Cortex of kidney (tissue), 1 donor: ENCODE results near the gene NCKAP1.
"Not testable (repeated sequence)": the region's sequence is repeated elsewhere in the genome, so short reads cannot be mapped to it uniquely, and the experiment has no call there.

Source experiments
- DNase-seq: peaks from one replicate; lab custom pipeline; 2025; lab: John Stamatoyannopoulos, UW

Gene NCKAP1

GRCh38 chr2:183009249-183009899 lies 28.9 kb downstream of the NCKAP1 start:
- DNase-seq: no peak

GRCh38 chr2:183001948-183002347 lies 36.3 kb downstream of the NCKAP1 start:
- no peak for DNase-seq

GRCh38 chr2:183000846-183001245 lies 37.4 kb downstream of the NCKAP1 start:
- DNase-seq: no peak

GRCh38 chr2:182999348-183000028 lies 38.8 kb downstream of the NCKAP1 start:
- no peak for DNase-seq

- no peak for DNase-seq
These were observed 43.9 kb downstream of the NCKAP1 start for GRCh38 chr2:182994228-182994912.

- DNase-seq: no peak
These were observed 55.3 kb downstream of the NCKAP1 start for GRCh38 chr2:182982941-182983340.

- not testable (repeated sequence) for DNase-seq
These were observed 56.8 kb downstream of the NCKAP1 start for GRCh38 chr2:182981475-182981874.

GRCh38 chr2:182980652-182981051 lies 57.6 kb downstream of the NCKAP1 start:
- DNase-seq: no peak

- DNase-seq: no peak
These were observed 58.1 kb downstream of the NCKAP1 start for GRCh38 chr2:182980115-182980514.

- no peak for DNase-seq
These were observed 60.8 kb downstream of the NCKAP1 start for GRCh38 chr2:182977463-182977862.

- DNase-seq: no peak
These were observed 64.6 kb downstream of the NCKAP1 start for GRCh38 chr2:182973441-182974352.

- DNase-seq: no peak
These were observed 65.7 kb downstream of the NCKAP1 start for GRCh38 chr2:182972548-182972942.

- no peak for DNase-seq
These were observed 66.3 kb downstream of the NCKAP1 start for GRCh38 chr2:182971820-182972547.

GRCh38 chr2:182970486-182970885 lies 67.8 kb downstream of the NCKAP1 start:
- DNase-seq: no peak

GRCh38 chr2:182968493-182968892 lies 69.8 kb downstream of the NCKAP1 start:
- no peak for DNase-seq

- DNase-seq: not testable (repeated sequence)
These were observed 71.9 kb downstream of the NCKAP1 start for GRCh38 chr2:182966356-182966755.

GRCh38 chr2:182962641-182963040 lies 75.6 kb downstream of the NCKAP1 start:
- DNase-seq: no peak

GRCh38 chr2:182960869-182961268 lies 77.4 kb downstream of the NCKAP1 start:
- not testable (repeated sequence) for DNase-seq

- DNase-seq: no peak
These were observed 83.5 kb downstream of the NCKAP1 start for GRCh38 chr2:182954789-182955188.

- DNase-seq: no peak
These were observed 85.4 kb downstream of the NCKAP1 start for GRCh38 chr2:182952741-182953450.
